GM12878 (cell line): ENCODE measurements around the gene SATB1.

Experiments used
- CBX5 ChIP-seq: sonication (generic); IDR thresholded peaks from 2 replicates; pipeline ENCODE4 v1.6.1; 2016; ENCODE audit warnings: low read depth, moderate library complexity, mild to moderate bottlenecking, inconsistent platforms
- ESRRA ChIP-seq: IDR thresholded peaks from 2 replicates; pipeline ENCODE4 v1.6.1; 2012; ENCODE audit warnings: mild to moderate bottlenecking, low read length, improper control_type of control experiment
- MYC ChIP-seq: IDR thresholded peaks from 2 replicates; pipeline ENCODE4 v1.6.1; 2011; ENCODE audit warnings: mild to moderate bottlenecking, low read length, moderate library complexity, inconsistent platforms; ENCODE audit not compliant: insufficient read depth, insufficient replicate concordance, insufficient read length, severe bottlenecking
- NR2C2 ChIP-seq: IDR thresholded peaks from 2 replicates; pipeline ENCODE4 v1.6.1; 2011; ENCODE audit warnings: borderline replicate concordance, low read depth; ENCODE audit not compliant: control insufficient read depth, insufficient read length
- POLR2A ChIP-seq: IDR thresholded peaks from 2 replicates; pipeline ENCODE4 v1.6.1; 2011; ENCODE audit warnings: low read depth, mild to moderate bottlenecking, low read length
- POLR2AphosphoS5 ChIP-seq: IDR thresholded peaks from 2 replicates; pipeline ENCODE4 v1.6.1; 2011; ENCODE audit warnings: mild to moderate bottlenecking, low read length, inconsistent platforms
- RAD21 ChIP-seq: IDR thresholded peaks from 2 replicates; pipeline ENCODE4 v1.6.1; 2011; ENCODE audit warnings: mild to moderate bottlenecking, low read depth, low read length, moderate library complexity; ENCODE audit not compliant: insufficient read depth
- RUNX3 ChIP-seq: IDR thresholded peaks from 2 replicates; pipeline ENCODE4 v1.6.1; 2012; ENCODE audit warnings: low read length, inconsistent platforms
- SP1 ChIP-seq: IDR thresholded peaks from one replicate; pipeline ENCODE4 v1.6.1; 2011; ENCODE audit warnings: low read depth, low read length
- TAF1 ChIP-seq: IDR thresholded peaks from 2 replicates; pipeline ENCODE4 v1.6.1; 2011; ENCODE audit warnings: mild to moderate bottlenecking, low read depth, low read length, borderline replicate concordance
- TCF7 ChIP-seq: IDR thresholded peaks from 2 replicates; pipeline ENCODE4 v1.6.1; 2014; ENCODE audit warnings: antibody characterized with exemption, borderline replicate concordance
- TF ChIP-seq, protein P1 (sequence below): IDR thresholded peaks from 2 replicates; pipeline ENCODE4 v1.6.1; 2011; ENCODE audit warnings: mild to moderate bottlenecking, low read depth, low read length, moderate library complexity; ENCODE audit not compliant: insufficient replicate concordance
- TF ChIP-seq, protein P2 (sequence below), 3 experiments: IDR thresholded peaks in 2 of 3; conservative IDR thresholded peaks in 1 of 3; 2 replicates each; pipeline ENCODE4 v1.5.1; 2011; ENCODE audit warnings: low read depth in 3 of 3, low read length in 3 of 3, mild to moderate bottlenecking in 3 of 3, control low read depth in 2 of 3, moderate library complexity in 2 of 3, inconsistent platforms in 1 of 3, mixed read lengths in 1 of 3; ENCODE audit not compliant: control insufficient read depth in 2 of 3, insufficient read depth in 1 of 3; ENCODE audit errors: extremely low read depth in 1 of 3

DNA sequence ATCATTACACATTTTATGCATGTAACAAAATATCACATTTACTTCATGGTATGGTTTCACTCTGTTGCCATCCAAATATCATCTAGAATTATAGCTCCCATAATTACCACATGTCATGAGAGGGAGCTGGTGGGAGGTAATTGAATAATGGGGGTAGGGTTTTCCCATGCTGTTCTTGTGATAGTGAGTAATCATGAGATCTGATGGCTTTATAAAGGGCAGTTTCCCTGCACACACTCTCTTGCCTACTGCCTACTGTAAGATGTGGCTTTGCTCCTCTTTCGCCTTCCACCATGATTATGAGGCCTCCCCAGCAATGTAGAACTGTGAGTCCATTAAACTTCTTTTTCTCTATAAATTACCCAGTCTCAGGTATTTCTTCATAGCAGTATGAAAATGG is 123.4 kb downstream of the SATB1 start:
- TF ChIP-seq NR2C2 (no peak), CBX5 (no peak), MYC (no peak), RAD21 (no peak), ESRRA (no peak), POLR2A (no peak), TAF1 (no peak), TCF7 (no peak), POLR2AphosphoS5 (no peak), RUNX3 (no peak), SP1 (no peak)
- TF ChIP-seq, protein P1, sequence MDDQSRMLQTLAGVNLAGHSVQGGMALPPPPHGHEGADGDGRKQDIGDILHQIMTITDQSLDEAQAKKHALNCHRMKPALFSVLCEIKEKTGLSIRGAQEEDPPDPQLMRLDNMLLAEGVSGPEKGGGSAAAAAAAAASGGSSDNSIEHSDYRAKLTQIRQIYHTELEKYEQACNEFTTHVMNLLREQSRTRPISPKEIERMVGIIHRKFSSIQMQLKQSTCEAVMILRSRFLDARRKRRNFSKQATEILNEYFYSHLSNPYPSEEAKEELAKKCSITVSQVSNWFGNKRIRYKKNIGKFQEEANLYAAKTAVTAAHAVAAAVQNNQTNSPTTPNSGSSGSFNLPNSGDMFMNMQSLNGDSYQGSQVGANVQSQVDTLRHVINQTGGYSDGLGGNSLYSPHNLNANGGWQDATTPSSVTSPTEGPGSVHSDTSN = no peak
- TF ChIP-seq, protein P2, sequence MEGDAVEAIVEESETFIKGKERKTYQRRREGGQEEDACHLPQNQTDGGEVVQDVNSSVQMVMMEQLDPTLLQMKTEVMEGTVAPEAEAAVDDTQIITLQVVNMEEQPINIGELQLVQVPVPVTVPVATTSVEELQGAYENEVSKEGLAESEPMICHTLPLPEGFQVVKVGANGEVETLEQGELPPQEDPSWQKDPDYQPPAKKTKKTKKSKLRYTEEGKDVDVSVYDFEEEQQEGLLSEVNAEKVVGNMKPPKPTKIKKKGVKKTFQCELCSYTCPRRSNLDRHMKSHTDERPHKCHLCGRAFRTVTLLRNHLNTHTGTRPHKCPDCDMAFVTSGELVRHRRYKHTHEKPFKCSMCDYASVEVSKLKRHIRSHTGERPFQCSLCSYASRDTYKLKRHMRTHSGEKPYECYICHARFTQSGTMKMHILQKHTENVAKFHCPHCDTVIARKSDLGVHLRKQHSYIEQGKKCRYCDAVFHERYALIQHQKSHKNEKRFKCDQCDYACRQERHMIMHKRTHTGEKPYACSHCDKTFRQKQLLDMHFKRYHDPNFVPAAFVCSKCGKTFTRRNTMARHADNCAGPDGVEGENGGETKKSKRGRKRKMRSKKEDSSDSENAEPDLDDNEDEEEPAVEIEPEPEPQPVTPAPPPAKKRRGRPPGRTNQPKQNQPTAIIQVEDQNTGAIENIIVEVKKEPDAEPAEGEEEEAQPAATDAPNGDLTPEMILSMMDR (IDR thresholded peaks at IDR 0.05 in 2 of 3, conservative IDR thresholded peaks at IDR 0.05 in 1 of 3; ENCODE audit: control insufficient read depth in 2 of 3, extremely low read depth in 1 of 3, insufficient read depth in 1 of 3, low read depth in 3 of 3, low read length in 3 of 3) = no peak
